ENCODE data around the gene RAB13.

The RAB13 gene

DNA sequence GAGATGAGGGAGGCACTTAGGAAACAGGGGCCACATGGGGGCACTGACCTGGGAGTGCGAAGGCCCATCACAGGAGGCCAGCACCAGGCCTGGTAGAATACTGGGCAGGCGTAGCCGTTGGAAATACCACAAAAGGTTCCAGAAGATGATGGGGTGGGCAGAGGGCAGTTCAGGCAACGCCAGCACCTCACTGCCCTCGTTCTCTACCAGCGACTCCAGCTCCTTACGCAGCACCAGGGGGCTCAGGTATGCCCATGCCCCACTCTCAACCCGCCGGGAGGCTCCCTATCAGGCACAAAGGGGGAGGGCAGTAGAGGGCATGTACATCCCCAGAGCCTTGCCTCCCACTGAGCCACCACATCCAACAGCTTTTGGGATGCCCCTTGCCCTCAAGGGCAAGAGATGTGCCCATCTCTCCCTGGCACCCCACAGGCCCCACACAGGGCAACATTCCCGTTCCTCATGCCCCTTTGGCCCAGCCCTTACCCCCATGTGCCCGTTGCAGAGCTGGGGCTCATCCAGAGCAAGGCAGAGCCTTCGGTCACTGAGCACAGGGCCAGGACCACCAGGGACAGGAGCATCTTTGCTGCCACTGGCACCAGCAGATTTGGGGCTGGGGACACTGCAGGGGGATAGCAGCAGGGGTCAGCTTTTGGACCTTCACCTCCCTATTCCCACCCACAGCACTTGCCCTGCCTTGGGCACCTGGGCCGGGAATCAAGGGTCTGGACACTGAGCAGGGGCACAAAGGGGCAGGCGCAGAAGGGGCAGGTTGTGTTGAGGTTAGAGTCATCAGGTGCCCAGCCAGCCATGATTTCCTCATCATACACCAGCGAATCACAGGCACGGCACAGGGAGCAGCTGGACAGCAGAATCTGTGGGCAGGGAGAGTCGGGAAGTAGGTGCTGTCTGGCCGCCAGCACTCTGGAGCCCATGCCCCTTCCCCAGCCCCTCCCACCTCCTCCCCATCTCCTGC lies 53.7 kb downstream of the RAB13 start:
- DNase-seq (ENCODE audit: low read depth): no peak

Data from HS-5 (cell line).